ENCODE results near the gene KCNT1. TPM values are rescaled to one million over a fixed set of nuclear protein-coding genes. Genes with fewer than 3 reads are reported as not detected.

KCNT1 gene
- polyA plus RNA-seq, 4 donors = 0.07 to 0.22 (median 0.14) TPM

- no peak for DNase-seq (ENCODE audit: low read depth in 4 of 4, low spot score in 3 of 4)
Observed at GRCh38 chr9:135719472-135719871, 17.5 kb downstream of the KCNT1 start.

GRCh38 chr9:135722365-135722764 lies 20.4 kb downstream of the KCNT1 start:
- no peak for DNase-seq (ENCODE audit: low read depth in 4 of 4, low spot score in 3 of 4)

- no peak for DNase-seq (ENCODE audit: low read depth in 4 of 4, low spot score in 3 of 4)
Observed at GRCh38 chr9:135724186-135724787, 22.3 kb downstream of the KCNT1 start.

GRCh38 chr9:135726138-135726853 lies 24.3 kb downstream of the KCNT1 start:
- DNase-seq (ENCODE audit: low read depth in 4 of 4, low spot score in 3 of 4) = no peak

GRCh38 chr9:135727257-135727875 lies 25.4 kb downstream of the KCNT1 start:
- DNase-seq (ENCODE audit: low read depth in 4 of 4, low spot score in 3 of 4) = no peak

GRCh38 chr9:135728436-135729110 lies 26.6 kb downstream of the KCNT1 start:
- DNase-seq (ENCODE audit: low read depth in 4 of 4, low spot score in 3 of 4) = no peak

- DNase-seq (ENCODE audit: low read depth in 4 of 4, low spot score in 3 of 4) = no peak
Observed at GRCh38 chr9:135729480-135729879, 27.5 kb downstream of the KCNT1 start.

- no peak for DNase-seq (ENCODE audit: low read depth in 4 of 4, low spot score in 3 of 4)
Observed at GRCh38 chr9:135731454-135731853, 29.5 kb downstream of the KCNT1 start.

- DNase-seq (ENCODE audit: low read depth in 4 of 4, low spot score in 3 of 4) = no peak
Observed at GRCh38 chr9:135732569-135733257, 30.7 kb downstream of the KCNT1 start.

- no peak for DNase-seq (ENCODE audit: low read depth in 4 of 4, low spot score in 3 of 4)
Observed at GRCh38 chr9:135734616-135735144, 32.7 kb downstream of the KCNT1 start.

GRCh38 chr9:135736272-135736978 lies 34.4 kb downstream of the KCNT1 start:
- DNase-seq (ENCODE audit: low read depth in 4 of 4, low spot score in 3 of 4) = no peak

- no peak for DNase-seq (ENCODE audit: low read depth in 4 of 4, low spot score in 3 of 4)
Observed at GRCh38 chr9:135736979-135737839, 35.2 kb downstream of the KCNT1 start.

GRCh38 chr9:135737840-135738521 lies 36.0 kb downstream of the KCNT1 start:
- no peak for DNase-seq (ENCODE audit: low read depth in 4 of 4, low spot score in 3 of 4)

GRCh38 chr9:135739271-135740220 lies 37.6 kb downstream of the KCNT1 start:
- DNase-seq (ENCODE audit: low read depth in 4 of 4, low spot score in 3 of 4) = no peak

GRCh38 chr9:135741276-135742219 lies 39.6 kb downstream of the KCNT1 start:
- no peak for DNase-seq (ENCODE audit: low read depth in 4 of 4, low spot score in 3 of 4)

GRCh38 chr9:135743021-135743420 lies 41.0 kb downstream of the KCNT1 start:
- no peak for DNase-seq (ENCODE audit: low read depth in 4 of 4, low spot score in 3 of 4)
